Measurements from ENCODE around the gene DUSP10.

DNA sequence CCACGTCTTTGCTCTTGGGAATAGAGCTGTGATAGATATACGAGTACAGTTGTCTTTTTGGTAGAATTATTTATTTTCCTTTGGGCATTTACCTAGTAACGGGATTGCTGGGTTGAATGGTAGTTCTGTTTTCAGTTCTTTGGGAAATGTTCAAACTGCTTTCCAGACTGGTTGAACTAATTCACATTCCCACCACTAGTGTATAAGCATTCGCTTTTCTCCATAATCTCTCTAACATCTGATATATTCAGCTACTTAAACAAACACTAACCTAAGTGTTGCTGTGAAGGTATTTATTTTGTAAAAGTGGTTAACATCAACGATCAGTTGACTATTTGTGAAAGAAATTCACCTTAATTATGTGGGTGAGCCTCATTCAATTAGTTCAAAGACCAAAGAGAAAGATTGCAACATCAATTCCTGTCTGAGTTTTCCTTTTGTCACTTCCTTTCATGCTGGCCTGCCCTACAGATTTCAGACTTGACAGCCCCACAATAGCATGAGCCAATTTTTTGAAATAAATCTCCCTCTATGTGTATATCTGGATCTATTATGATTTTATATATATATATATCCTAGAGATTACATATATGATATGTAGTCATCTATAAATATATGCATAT, 26.7 kb upstream of the DUSP10 start:
- TF ChIP-seq, protein P1, sequence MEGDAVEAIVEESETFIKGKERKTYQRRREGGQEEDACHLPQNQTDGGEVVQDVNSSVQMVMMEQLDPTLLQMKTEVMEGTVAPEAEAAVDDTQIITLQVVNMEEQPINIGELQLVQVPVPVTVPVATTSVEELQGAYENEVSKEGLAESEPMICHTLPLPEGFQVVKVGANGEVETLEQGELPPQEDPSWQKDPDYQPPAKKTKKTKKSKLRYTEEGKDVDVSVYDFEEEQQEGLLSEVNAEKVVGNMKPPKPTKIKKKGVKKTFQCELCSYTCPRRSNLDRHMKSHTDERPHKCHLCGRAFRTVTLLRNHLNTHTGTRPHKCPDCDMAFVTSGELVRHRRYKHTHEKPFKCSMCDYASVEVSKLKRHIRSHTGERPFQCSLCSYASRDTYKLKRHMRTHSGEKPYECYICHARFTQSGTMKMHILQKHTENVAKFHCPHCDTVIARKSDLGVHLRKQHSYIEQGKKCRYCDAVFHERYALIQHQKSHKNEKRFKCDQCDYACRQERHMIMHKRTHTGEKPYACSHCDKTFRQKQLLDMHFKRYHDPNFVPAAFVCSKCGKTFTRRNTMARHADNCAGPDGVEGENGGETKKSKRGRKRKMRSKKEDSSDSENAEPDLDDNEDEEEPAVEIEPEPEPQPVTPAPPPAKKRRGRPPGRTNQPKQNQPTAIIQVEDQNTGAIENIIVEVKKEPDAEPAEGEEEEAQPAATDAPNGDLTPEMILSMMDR (IDR thresholded peaks at IDR 0.05) = peak in 1 of 4 donors; percentile 46
- TF ChIP-seq POLR2A (IDR thresholded peaks at IDR 0.05) = no peak
